GM23338 (cell line): ENCODE results near the gene KATNAL2. TPM values are rescaled to one million over a fixed set of nuclear protein-coding genes. Genes with fewer than 3 reads are reported as not detected.

Source experiments
- ATAC-seq: fragments of 200-7000 bp; cut with Tn5 transposase; 3 replicates; pipeline ENCODE4 v1.9.1; 2020
- DNase-seq: peaks from one replicate; pipeline ENCODE4 v3.0.0-alpha.2; 2015; ENCODE audit warnings: low spot score
- H2AFZ ChIP-seq: fragments of 200-600 bp; sonication (generic); 2 replicates; pipeline ENCODE4 v1.8.0; 2016; ENCODE audit warnings: antibody characterized with exemption, mild to moderate bottlenecking, moderate library complexity
- H3F3A ChIP-seq: fragments of 200-600 bp; sonication (generic); replicated peaks from 2 replicates; pipeline ENCODE4 v1.8.0; 2017; ENCODE audit warnings: antibody characterized with exemption, mixed run types, low read depth
- H3K27ac ChIP-seq: fragments of 200-600 bp; sonication (generic); 2 replicates; pipeline ENCODE4 v1.6.1; 2016; ENCODE audit warnings: low read depth
- H3K27me3 ChIP-seq: fragments of 200-600 bp; sonication (generic); 2 replicates; pipeline ENCODE4 v1.8.0; 2016; ENCODE audit warnings: mild to moderate bottlenecking, mixed run types, moderate library complexity; ENCODE audit not compliant: insufficient read depth
- H3K36me3 ChIP-seq: fragments of 200-600 bp; sonication (generic); 2 replicates; pipeline ENCODE4 v1.8.0; 2016; ENCODE audit warnings: mild to moderate bottlenecking; ENCODE audit not compliant: insufficient read depth
- H3K4me1 ChIP-seq: fragments of 200-600 bp; sonication (generic); 2 replicates; pipeline ENCODE4 v1.8.0; 2016; ENCODE audit warnings: mild to moderate bottlenecking, moderate library complexity; ENCODE audit not compliant: insufficient read depth
- H3K4me2 ChIP-seq: fragments of 200-600 bp; sonication (generic); 2 replicates; pipeline ENCODE4 v1.7.1; 2017; ENCODE audit warnings: mixed run types
- H3K4me3 ChIP-seq: fragments of 200-600 bp; sonication (generic); 2 replicates; pipeline ENCODE4 v1.6.1; 2016; ENCODE audit warnings: mixed run types
- H3K79me2 ChIP-seq: fragments of 200-600 bp; sonication (generic); replicated peaks from 2 replicates; pipeline ENCODE4 v1.8.0; 2017; ENCODE audit warnings: mild to moderate bottlenecking; ENCODE audit not compliant: insufficient read depth
- H3K9me2 ChIP-seq: fragments of 200-600 bp; sonication (generic); 2 replicates; pipeline ENCODE4 v1.8.0; 2017; ENCODE audit not compliant: insufficient read depth
- H4K20me1 ChIP-seq: fragments of 200-600 bp; sonication (generic); replicated peaks from 2 replicates; pipeline ENCODE4 v1.8.0; 2017; ENCODE audit warnings: mild to moderate bottlenecking; ENCODE audit not compliant: insufficient read depth
- H3K27ac Mint-ChIP-seq: 2 replicates; pipeline ENCODE4 v1.8.0; 2020; ENCODE audit warnings: inconsistent platforms, mild to moderate bottlenecking, moderate library complexity, mixed read lengths
- H3K27me3 Mint-ChIP-seq: 3 replicates; pipeline ENCODE4 v1.8.0; 2022; ENCODE audit warnings: low read depth, mild to moderate bottlenecking, moderate library complexity, mixed read lengths, inconsistent platforms; ENCODE audit not compliant: insufficient read depth, poor library complexity
- H3K36me3 Mint-ChIP-seq: 3 replicates; pipeline ENCODE4 v1.8.0; 2021; ENCODE audit warnings: low read depth, mild to moderate bottlenecking, inconsistent platforms, moderate library complexity, mixed read lengths
- H3K4me1 Mint-ChIP-seq: 3 replicates; pipeline ENCODE4 v1.8.0; 2020; ENCODE audit warnings: mild to moderate bottlenecking, inconsistent platforms, mixed read lengths
- H3K4me3 Mint-ChIP-seq: 3 replicates; pipeline ENCODE4 v1.8.0; 2021; ENCODE audit warnings: moderate library complexity, mild to moderate bottlenecking, inconsistent platforms, mixed read lengths
- H3K9me3 Mint-ChIP-seq: 3 replicates; pipeline ENCODE4 v1.8.0; 2020; ENCODE audit warnings: moderate library complexity, mild to moderate bottlenecking, inconsistent platforms, mixed read lengths
- CTCF ChIP-seq, 2 experiments: fragments of 200-600 bp in 1 of 2; sonication (generic) in 1 of 2; conservative IDR thresholded peaks; 2 replicates each; pipeline versions ENCODE4 v1.5.1 to v1.6.1; 2016 to 2017; ENCODE audit warnings: antibody characterized with exemption in 2 of 2, low read depth in 2 of 2, mild to moderate bottlenecking in 2 of 2, moderate library complexity in 1 of 2
- NANOG ChIP-seq: IDR thresholded peaks from 2 replicates; pipeline ENCODE4 v1.6.1; 2016; ENCODE audit warnings: antibody characterized with exemption, borderline replicate concordance
- ZNF114 ChIP-seq: fragments of 250-450 bp; sonication (Bioruptor Pico); IDR thresholded peaks from 2 replicates; pipeline ENCODE4 v1.5.0; 2020; ENCODE audit warnings: mild to moderate bottlenecking, moderate library complexity
- polyA plus RNA-seq: library from polyadenylated mRNA; unstranded; fragments of >200 nt; fragmentation: Nextera tagmentation; extraction: Ambion mirVana; gene quantifications from 2 replicates; pipeline ENCODE4 v1.2.1, GENCODE V29; 2016
- total RNA-seq: library from RNA; depleted of rRNA; stranded (reverse); fragments of >200 nt; shearing (Covaris generic); gene quantifications from 2 replicates; pipeline ENCODE4 v1.2.3, GENCODE V29; 2014

The KATNAL2 gene
- total and polyA plus RNA-seq, 2 experiments from 2014 or later = 11.8 TPM

- no peaks in the 10 kb centered on the region for H3F3A ChIP-seq
- peak in 1 of 2 experiments; percentile 14; a peak in 1 of 4 replicates for TF ChIP-seq CTCF (conservative IDR thresholded peaks at IDR 0.05; ENCODE audit: low read depth in 2 of 2)
- TF ChIP-seq ZNF114 (CRISPR knock-in tag) = no peak
- Mint-ChIP-seq H3K27ac (no peak within 1 kb of the TSS; the same call in 1 of the 2 replicates), H3K9me3 (no peaks in the 10 kb centered on the region), H3K4me1 (peaks cover 9% of the 10 kb centered on the region), H3K36me3 (no peaks in the 10 kb centered on the region), H3K4me3 (no peak within 1 kb of the TSS), H3K27me3 (peaks cover 5% of the 10 kb centered on the region)
- H3K36me3 ChIP-seq = no peaks in the 10 kb centered on the region
- no peaks in the 10 kb centered on the region for H3K79me2 ChIP-seq
- H3K4me2 ChIP-seq = no peak within 1 kb of the TSS
- H2AFZ ChIP-seq = no peak within 1 kb of the TSS
- no peak within 1 kb of the TSS for H3K4me3 ChIP-seq
- ATAC-seq (peak; percentile 57), DNase-seq (no peak)
- H3K27me3 ChIP-seq = no peaks in the 10 kb centered on the region
- no peaks in the 10 kb centered on the region for H3K4me1 ChIP-seq
- no peak within 1 kb of the TSS for H3K27ac ChIP-seq
- H3K9me2 ChIP-seq = no peaks in the 10 kb centered on the region
- no peaks in the 10 kb centered on the region for H4K20me1 ChIP-seq
These were observed 117.8 kb downstream of the KATNAL2 start, which contains the start of gene ELOA2 for GRCh38 chr18:47035156-47035671. Gene ELOA2 (minus strand): TSS chr18:47035621. CDS start chr18:47035264, 357 bp downstream.

GRCh38 chr18:47036298-47036874, 119.0 kb downstream of the KATNAL2 start:
- Histone ChIP-seq H3K79me2 (no peaks in the 10 kb centered on the region), H3K36me3 (no peaks in the 10 kb centered on the region), H3F3A (no peaks in the 10 kb centered on the region), H3K27me3 (no peaks in the 10 kb centered on the region), H3K9me2 (no peaks in the 10 kb centered on the region), H3K4me3 (no peak overlapping the region), H3K27ac (no peak overlapping the region), H3K4me2 (no peak overlapping the region), H2AFZ (no peak overlapping the region), H4K20me1 (no peaks in the 10 kb centered on the region), H3K4me1 (no peaks in the 10 kb centered on the region)
- DNase-seq = peak; percentile 72
- Mint-ChIP-seq H3K4me1 (peaks cover 5% of the 10 kb centered on the region; the same call in 2 of the 3 replicates), H3K9me3 (no peaks in the 10 kb centered on the region), H3K4me3 (no peak overlapping the region), H3K27me3 (peaks cover 5% of the 10 kb centered on the region), H3K36me3 (no peaks in the 10 kb centered on the region), H3K27ac (no peak overlapping the region)
- TF ChIP-seq CTCF (conservative IDR thresholded peaks at IDR 0.05; ENCODE audit: low read depth in 2 of 2) (peak; percentile 74 to 80), NANOG (no peak)
- ATAC-seq = peak; percentile 84
